Measurements from ENCODE around the gene PCDH8.

GRCh38 chr13:52800856-52801255 lies 47.6 kb downstream of the PCDH8 start:
- TF ChIP-seq CTCF (IDR thresholded peaks at IDR 0.05; ENCODE audit: insufficient read depth, low read length, poor library complexity, severe bottlenecking) (no peak), EZH2phosphoT487 (conservative IDR thresholded peaks at IDR 0.05; ENCODE audit: low read length) (no peak)

Measured in SU-DHL-6 (cell line).